Measurements from ENCODE around the gene NOM1.

NOM1 gene

GRCh38 chr7:157021871-157022680, 72.6 kb downstream of the NOM1 start:
- Histone ChIP-seq H3K4me1 (ENCODE audit: low read length) (no peaks in the 10 kb centered on the region), H3K4me2 (ENCODE audit: low read length) (no peak overlapping the region), H3K79me2 (ENCODE audit: low read length) (no peaks in the 10 kb centered on the region), H3K9ac (ENCODE audit: low read length) (no peak overlapping the region), H3K27me3 (ENCODE audit: low read depth, low read length) (peaks cover 28% of the 10 kb centered on the region), H3K27ac (ENCODE audit: low read length) (no peak overlapping the region), H3K9me3 (ENCODE audit: insufficient read depth, low read length) (no peaks in the 10 kb centered on the region), H4K20me1 (ENCODE audit: insufficient read depth, low read length) (no peaks in the 10 kb centered on the region), H3K36me3 (replicated peaks; ENCODE audit: low read depth, low read length) (no peaks in the 10 kb centered on the region), H3K4me3 (ENCODE audit: low read length) (no peak overlapping the region), H2AFZ (ENCODE audit: low read depth, low read length) (no peak overlapping the region)
- no peak for TF ChIP-seq EZH2phosphoT487 (IDR thresholded peaks at IDR 0.05; ENCODE audit: low read depth)
- no peak for TF ChIP-seq CTCF (IDR thresholded peaks at IDR 0.05; ENCODE audit: low read depth, low read length)
